Ascending aorta (tissue), 2 donors: ENCODE measurements around the gene SNN. TPM values are rescaled to one million over a fixed set of nuclear protein-coding genes. Genes with fewer than 3 reads are reported as not detected.

Experiments used
- DNase-seq, 2 donors: peaks; one replicate each; pipeline ENCODE4 v3.0.0-alpha.2; 2019; ENCODE audit warnings: low spot score in 2 of 2
- H3K27ac ChIP-seq, 2 donors: fragments of 200-600 bp; sonication (generic); one replicate each; pipeline ENCODE4 v1.5.1; 2016 to 2017; ENCODE audit warnings: mild to moderate bottlenecking in 1 of 2
- H3K27me3 ChIP-seq: fragments of 200-600 bp; sonication (generic); one replicate; pipeline ENCODE4 v1.5.1; 2017
- H3K36me3 ChIP-seq, 2 donors: fragments of 200-600 bp; sonication (generic); one replicate each; pipeline ENCODE4 v1.5.1; 2016
- H3K4me1 ChIP-seq, 2 donors: fragments of 200-600 bp; sonication (generic); one replicate each; pipeline ENCODE4 v1.5.1; 2016 to 2017; ENCODE audit warnings: mild to moderate bottlenecking in 1 of 2
- H3K4me3 ChIP-seq, 2 donors: fragments of 200-600 bp; sonication (generic); one replicate each; pipeline ENCODE4 v1.5.1; 2016 to 2017; ENCODE audit warnings: mild to moderate bottlenecking in 1 of 2
- H3K9me3 ChIP-seq, 2 donors: fragments of 200-600 bp; sonication (generic); one replicate each; pipeline ENCODE4 v1.5.1; 2016
- intact Hi-C: fragments of 100-400 bp; cut with DNase I; formaldehyde crosslinking; loops from one replicate; pipeline ENCODE4 v1.15.1; 2023
- total RNA-seq: library from RNA; depleted of rRNA; stranded (reverse); fragments of >200 nt; gene quantifications from one replicate; pipeline ENCODE4 v1.1.0, GENCODE V29; 2016
- TF ChIP-seq, protein P1 (sequence below), 3 experiments: fragments of 200-600 bp in 2 of 3; fragments of 450-650 bp in 1 of 3; sonication (generic) in 2 of 3; IDR thresholded peaks; one replicate each; pipeline ENCODE4 v1.5.1; 2016 to 2019; ENCODE audit warnings: antibody characterized with exemption in 3 of 3, mild to moderate bottlenecking in 1 of 3, moderate library complexity in 1 of 3

Gene SNN
- total RNA-seq, 1 donor from 2014 or later = 2.1 TPM

DNA sequence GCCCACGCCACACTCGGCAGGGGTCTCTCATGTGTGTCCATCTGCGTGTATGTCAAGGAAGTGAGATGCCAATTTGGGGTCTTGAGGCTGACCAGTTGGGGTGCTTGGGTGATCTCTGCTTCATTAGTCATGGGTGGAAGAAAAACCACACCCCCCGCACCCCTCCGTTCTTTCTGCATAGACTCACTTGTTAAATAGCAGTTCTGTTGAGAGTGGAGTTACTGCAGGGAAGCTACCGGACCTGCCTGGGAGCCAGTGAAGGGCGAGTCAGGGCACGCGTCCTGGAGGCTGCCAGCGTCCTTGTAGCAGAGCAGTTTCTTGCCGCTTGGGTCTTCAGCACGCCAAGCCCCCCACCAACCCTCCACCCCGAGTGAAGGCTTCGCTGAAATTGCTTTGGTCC lies 8.5 kb downstream of the SNN start:
- peaks cover 41 to 42% of the 10 kb centered on the region in 2 donors for H3K36me3 ChIP-seq
- TF ChIP-seq, protein P1, sequence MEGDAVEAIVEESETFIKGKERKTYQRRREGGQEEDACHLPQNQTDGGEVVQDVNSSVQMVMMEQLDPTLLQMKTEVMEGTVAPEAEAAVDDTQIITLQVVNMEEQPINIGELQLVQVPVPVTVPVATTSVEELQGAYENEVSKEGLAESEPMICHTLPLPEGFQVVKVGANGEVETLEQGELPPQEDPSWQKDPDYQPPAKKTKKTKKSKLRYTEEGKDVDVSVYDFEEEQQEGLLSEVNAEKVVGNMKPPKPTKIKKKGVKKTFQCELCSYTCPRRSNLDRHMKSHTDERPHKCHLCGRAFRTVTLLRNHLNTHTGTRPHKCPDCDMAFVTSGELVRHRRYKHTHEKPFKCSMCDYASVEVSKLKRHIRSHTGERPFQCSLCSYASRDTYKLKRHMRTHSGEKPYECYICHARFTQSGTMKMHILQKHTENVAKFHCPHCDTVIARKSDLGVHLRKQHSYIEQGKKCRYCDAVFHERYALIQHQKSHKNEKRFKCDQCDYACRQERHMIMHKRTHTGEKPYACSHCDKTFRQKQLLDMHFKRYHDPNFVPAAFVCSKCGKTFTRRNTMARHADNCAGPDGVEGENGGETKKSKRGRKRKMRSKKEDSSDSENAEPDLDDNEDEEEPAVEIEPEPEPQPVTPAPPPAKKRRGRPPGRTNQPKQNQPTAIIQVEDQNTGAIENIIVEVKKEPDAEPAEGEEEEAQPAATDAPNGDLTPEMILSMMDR (IDR thresholded peaks at IDR 0.05) = no peak
- H3K4me3 ChIP-seq = no peak overlapping the region
- DNase-seq = no peak
- no peak overlapping the region for H3K27ac ChIP-seq
- intact Hi-C loops = no loop called here
- H3K27me3 ChIP-seq = no peaks in the 10 kb centered on the region
- no peaks in the 10 kb centered on the region for H3K9me3 ChIP-seq
- H3K4me1 ChIP-seq = peaks cover 15 to 23% of the 10 kb centered on the region in 2 donors

GRCh38 chr16:11677451-11677951 lies 9.2 kb downstream of the SNN start:
- no peaks in the 10 kb centered on the region for H3K9me3 ChIP-seq
- H3K36me3 ChIP-seq = peaks cover 41 to 45% of the 10 kb centered on the region in 2 donors
- H3K4me3 ChIP-seq = no peak overlapping the region
- TF ChIP-seq, protein P1 (IDR thresholded peaks at IDR 0.05) = no peak
- no peaks in the 10 kb centered on the region for H3K27me3 ChIP-seq
- peak overlapping the region; percentile 51 to 70 for H3K27ac ChIP-seq
- intact Hi-C loops = no loop called here
- H3K4me1 ChIP-seq = peaks cover 11 to 22% of the 10 kb centered on the region in 2 donors
- DNase-seq = no peak

- peak overlapping the region; percentile 51 to 70 for H3K27ac ChIP-seq
- no peaks in the 10 kb centered on the region for H3K9me3 ChIP-seq
- TF ChIP-seq, protein P1 (IDR thresholded peaks at IDR 0.05) = no peak
- DNase-seq = peak in 1 of 2 donors; percentile 4
- intact Hi-C loops = no loop called here
- no peaks in the 10 kb centered on the region for H3K27me3 ChIP-seq
- peaks cover 5 to 15% of the 10 kb centered on the region in 2 donors for H3K4me1 ChIP-seq
- no peak overlapping the region for H3K4me3 ChIP-seq
- H3K36me3 ChIP-seq = peaks cover 41 to 52% of the 10 kb centered on the region in 2 donors
Observed at GRCh38 chr16:11677959-11678881, 10.0 kb downstream of the SNN start.

GRCh38 chr16:11679250-11679649 lies 11.0 kb downstream of the SNN start:
- DNase-seq = peak; percentile 0 to 44
- H3K27me3 ChIP-seq = no peaks in the 10 kb centered on the region
- intact Hi-C loops = no loop called here
- H3K27ac ChIP-seq = no peak overlapping the region
- TF ChIP-seq, protein P1 (IDR thresholded peaks at IDR 0.05) = no peak
- peaks cover 0 to 11% of the 10 kb centered on the region in 2 donors for H3K4me1 ChIP-seq
- no peak overlapping the region for H3K4me3 ChIP-seq
- H3K36me3 ChIP-seq = peaks cover 45 to 63% of the 10 kb centered on the region in 2 donors
- H3K9me3 ChIP-seq = no peaks in the 10 kb centered on the region

DNA sequence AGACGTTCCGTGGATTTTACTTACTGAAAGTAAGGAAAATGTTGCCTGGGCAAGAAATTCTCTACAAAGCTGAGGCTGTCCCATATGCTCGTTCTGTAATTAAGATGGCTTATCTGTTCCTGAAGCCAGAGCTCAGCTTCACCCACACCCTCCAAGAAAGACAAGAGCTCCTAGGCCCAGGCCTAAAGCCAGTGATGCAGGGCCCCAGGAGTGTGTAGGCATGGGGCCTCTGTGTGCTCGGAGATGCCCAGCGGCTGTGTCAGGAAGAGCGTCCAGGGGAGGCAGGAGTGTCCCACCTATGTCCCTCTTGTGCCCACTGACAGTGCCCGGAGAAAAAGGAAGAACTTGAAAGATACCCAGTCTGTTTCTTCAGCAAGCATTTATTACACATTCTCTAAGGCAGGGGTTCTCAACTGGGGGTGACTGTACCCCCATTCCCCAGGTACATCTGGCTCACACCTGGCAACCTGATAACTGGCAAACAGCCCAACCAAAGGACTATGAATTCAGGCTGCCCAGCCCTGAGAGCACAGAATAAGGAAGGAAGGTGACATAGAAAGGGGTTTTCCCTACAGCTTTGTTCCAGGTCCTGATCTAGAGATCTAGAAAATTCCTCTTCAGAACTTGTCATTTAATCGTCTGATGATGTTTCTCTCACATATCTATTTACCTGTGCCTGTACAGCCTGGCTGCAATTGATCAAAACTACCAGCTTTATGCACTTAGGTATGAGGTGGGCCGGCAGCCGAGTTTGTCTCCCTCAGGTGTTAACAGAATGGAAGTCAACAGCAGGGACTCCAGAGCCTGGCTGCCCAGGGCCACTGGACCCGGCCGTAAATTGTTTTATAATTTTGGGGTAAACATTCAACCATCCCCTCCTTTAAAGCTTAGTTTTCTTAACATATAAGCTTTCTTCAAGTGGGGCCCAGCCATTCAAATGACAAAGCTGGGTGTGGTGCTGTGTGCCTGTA lies 12.0 kb downstream of the SNN start:
- TF ChIP-seq, protein P1 (IDR thresholded peaks at IDR 0.05) = no peak
- Histone ChIP-seq H3K9me3 (no peaks in the 10 kb centered on the region), H3K4me3 (no peak overlapping the region), H3K36me3 (peaks cover 54 to 73% of the 10 kb centered on the region in 2 donors), H3K27ac (no peak overlapping the region), H3K27me3 (no peaks in the 10 kb centered on the region), H3K4me1 (peaks cover 0 to 5% of the 10 kb centered on the region in 2 donors)
- DNase-seq = peak; percentile 3 to 18
- intact Hi-C loops = no loop called here
